B cell (primary cell): ENCODE measurements around the gene PCDHA1. TPM values are rescaled to one million over a fixed set of nuclear protein-coding genes. Genes with fewer than 3 reads are reported as not detected.

Experiments
- ATAC-seq: fragments of 200-7000 bp; cut with Tn5 transposase; one replicate; pipeline ENCODE4 v1.10.0; 2021; ENCODE audit warnings: low read depth, mild to moderate bottlenecking, moderate number of reproducible peaks, moderate library complexity
- CTCF ChIA-PET: fragments of 350-600 bp; sonication (Branson Sonifier 250); formaldehyde crosslinking; loops from one replicate; lab custom pipeline; 2021; ENCODE audit warnings: antibody characterized with exemption, inconsistent platforms; lab: Charles Lee
- POLR2A ChIA-PET: fragments of 350-600 bp; sonication (Branson Sonifier 250); formaldehyde crosslinking; loops from one replicate; lab custom pipeline; 2021; ENCODE audit warnings: antibody characterized with exemption; lab: Charles Lee
- DNase-seq: peaks from one replicate; pipeline ENCODE4 v3.0.0; 2013
- H2AFZ ChIP-seq: 2 replicates; pipeline ENCODE4 v1.6.1; 2012; ENCODE audit warnings: mild to moderate bottlenecking, low read depth, low read length; ENCODE audit not compliant: insufficient read depth, poor library complexity, severe bottlenecking
- H3K27ac ChIP-seq, 2 donors: 1 replicate in 1 of 2; 2 replicates in 1 of 2; pipeline ENCODE4 v1.5.1; 2012 to 2013; ENCODE audit warnings: low read length in 2 of 2, mild to moderate bottlenecking in 2 of 2, moderate library complexity in 1 of 2
- H3K27me3 ChIP-seq, 4 experiments: fragments of 200-600 bp in 1 of 4; sonication (generic) in 1 of 4; replicated peaks in 1 of 4; 1 replicate in 2 of 4; 2 replicates in 2 of 4; pipeline versions ENCODE4 v1.6.1 to v1.7.0; 2013 to 2016; ENCODE audit warnings: low read length in 3 of 4, mild to moderate bottlenecking in 2 of 4, mixed read lengths in 1 of 4, moderate library complexity in 1 of 4; ENCODE audit not compliant: insufficient read depth in 4 of 4, control insufficient read depth in 3 of 4; ENCODE audit errors: control extremely low read depth in 1 of 4
- H3K36me3 ChIP-seq, 2 experiments: replicated peaks in 1 of 2; 1 replicate in 1 of 2; 2 replicates in 1 of 2; pipeline versions ENCODE4 v1.6.1 to v1.7.1; 2013; ENCODE audit warnings: low read length in 1 of 2; ENCODE audit not compliant: insufficient read depth in 2 of 2, control insufficient read depth in 1 of 2; ENCODE audit errors: control extremely low read depth in 1 of 2, extremely low read depth in 1 of 2
- H3K4me1 ChIP-seq, 2 donors: fragments of 200-600 bp in 1 of 2; sonication (generic) in 1 of 2; 1 replicate in 1 of 2; 2 replicates in 1 of 2; pipeline versions ENCODE4 v1.5.1 to v1.6.1; 2013 to 2017; ENCODE audit warnings: low read length in 2 of 2; ENCODE audit not compliant: control insufficient read depth in 2 of 2, insufficient read depth in 2 of 2
- H3K4me2 ChIP-seq: replicated peaks from 2 replicates; pipeline ENCODE3; 2012; ENCODE audit warnings: mild to moderate bottlenecking, low read depth, low read length; ENCODE audit not compliant: poor library complexity, severe bottlenecking
- H3K4me3 ChIP-seq, 5 experiments: fragments of 200-600 bp in 1 of 5; sonication (generic) in 1 of 5; 1 replicate in 3 of 5; 2 replicates in 2 of 5; pipeline versions ENCODE4 v1.5.1 to v1.7.0; 2011 to 2016; ENCODE audit warnings: low read length in 4 of 5, mild to moderate bottlenecking in 4 of 5, low read depth in 2 of 5, control low read depth in 1 of 5, moderate library complexity in 1 of 5; ENCODE audit not compliant: insufficient read depth in 1 of 5; ENCODE audit errors: control extremely low read depth in 1 of 5, extremely low read depth in 1 of 5
- H3K79me2 ChIP-seq: fragments of 200-600 bp; sonication (generic); one replicate; pipeline ENCODE4 v1.6.0; 2016; ENCODE audit warnings: low read length; ENCODE audit not compliant: control insufficient read depth, insufficient read depth
- H3K9ac ChIP-seq: fragments of 200-600 bp; sonication (generic); 2 replicates; pipeline ENCODE4 v1.6.1; 2017; ENCODE audit warnings: mild to moderate bottlenecking, low read length, moderate library complexity
- H3K9me3 ChIP-seq, 3 donors: one replicate each; pipeline versions ENCODE4 v1.6.1 to v1.7.1; 2013; ENCODE audit warnings: low read length in 2 of 3; ENCODE audit not compliant: control insufficient read depth in 2 of 3, insufficient read depth in 1 of 3; ENCODE audit errors: control extremely low read depth in 1 of 3
- H4K20me1 ChIP-seq: 2 replicates; pipeline ENCODE4 v1.6.0; 2012; ENCODE audit warnings: mild to moderate bottlenecking, low read length; ENCODE audit not compliant: insufficient read depth, control insufficient read depth, poor library complexity, severe bottlenecking
- H3K27ac Mint-ChIP-seq: one replicate; pipeline ENCODE4 v1.8.0; 2021; ENCODE audit warnings: mixed read lengths
- H3K27me3 Mint-ChIP-seq: one replicate; pipeline ENCODE4 v1.8.0; 2021; ENCODE audit warnings: mixed read lengths
- H3K4me1 Mint-ChIP-seq: one replicate; pipeline ENCODE4 v1.8.0; 2021; ENCODE audit warnings: mixed read lengths
- H3K4me3 Mint-ChIP-seq: one replicate; pipeline ENCODE4 v1.8.0; 2021; ENCODE audit warnings: mixed read lengths
- H3K9me3 Mint-ChIP-seq: one replicate; pipeline ENCODE4 v1.8.0; 2022; ENCODE audit warnings: mixed read lengths; ENCODE audit not compliant: insufficient read depth
- CTCF ChIP-seq: fragments of 200-600 bp; IDR thresholded peaks from one replicate; pipeline ENCODE4 v1.8.0; 2022; ENCODE audit warnings: antibody characterized with exemption, mild to moderate bottlenecking
- EZH2 ChIP-seq: IDR thresholded peaks from 2 replicates; pipeline ENCODE4 v1.6.1; 2012; ENCODE audit warnings: borderline replicate concordance, low read depth, mild to moderate bottlenecking, moderate library complexity, low read length; ENCODE audit not compliant: insufficient read depth, poor library complexity, severe bottlenecking
- WGBS: methylation state at CpG from one replicate; pipeline ENCODE4 v1.1.5; 2013; ENCODE audit warnings: missing lambda C conversion rate; ENCODE audit not compliant: insufficient coverage; 5-methylcytosine and 5-hydroxymethylcytosine counted together
- intact Hi-C: fragments of 100-400 bp; cut with micrococcal nuclease; formaldehyde crosslinking; loops from one replicate; pipeline ENCODE4 v1.10.0; 2022
- polyA plus RNA-seq: library from polyadenylated mRNA; depleted of rRNA; stranded (reverse); fragments of >200 nt; gene quantifications from 2 replicates; pipeline ENCODE4 v1.2.3, GENCODE V29; 2012
- total RNA-seq, 2 donors: library from RNA; stranded (reverse); fragments of 120-200 nt in 1 of 2; gene quantifications; 1 replicate in 1 of 2; 2 replicates in 1 of 2; pipeline versions ENCODE4 v1.2.3 to v1.2.4, GENCODE V29; 2013 to 2022

PCDHA1 gene
- total and polyA plus RNA-seq, 2 donors (not counting 1 experiment from before 2014, with no cell fraction given), result not detected

- 75% methylated on average over 3 of the region's 5 CpGs for WGBS
- H3K4me1 Mint-ChIP-seq, result no peaks in the 10 kb centered on the region
- DNase-seq (no peak), ATAC-seq (no peak)
- H3K9ac ChIP-seq, result no peak overlapping the region
- no peak overlapping the region for H3K4me3 ChIP-seq
- intact Hi-C loops, result no loop called here
- ChIA-PET CTCF (no interaction called here), POLR2A (no interaction called here)
- no peaks in the 10 kb centered on the region for H3K79me2 ChIP-seq
- H2AFZ ChIP-seq, result no peak overlapping the region
- no peaks in the 10 kb centered on the region for H4K20me1 ChIP-seq
- no peak overlapping the region for H3K4me3 Mint-ChIP-seq
- no peak overlapping the region for H3K27ac ChIP-seq
- peaks cover 6% of the 10 kb centered on the region for H3K27me3 Mint-ChIP-seq
- TF ChIP-seq EZH2, result no peak
- no peak for TF ChIP-seq CTCF
- H3K36me3 ChIP-seq, result no peaks in the 10 kb centered on the region
- no peaks in the 10 kb centered on the region for H3K9me3 Mint-ChIP-seq
- H3K4me1 ChIP-seq, result no peaks in the 10 kb centered on the region
- H3K27ac Mint-ChIP-seq, result no peak overlapping the region
- no peaks in the 10 kb centered on the region for H3K27me3 ChIP-seq
- no peak overlapping the region for H3K4me2 ChIP-seq
- no peaks in the 10 kb centered on the region for H3K9me3 ChIP-seq
Observed at GRCh38 chr5:140988100-140988499, 202.2 kb downstream of the PCDHA1 start.

- no peak for TF ChIP-seq EZH2
- no peak for TF ChIP-seq CTCF
- ATAC-seq (no peak), DNase-seq (no peak)
- no peaks in the 10 kb centered on the region for H3K4me1 Mint-ChIP-seq
- Histone ChIP-seq H3K27me3 (no peaks in the 10 kb centered on the region), H3K36me3 (no peaks in the 10 kb centered on the region), H3K9me3 (no peaks in the 10 kb centered on the region), H3K4me3 (no peak overlapping the region), H3K9ac (no peak overlapping the region), H3K27ac (no peak overlapping the region), H3K79me2 (no peaks in the 10 kb centered on the region), H3K4me1 (no peaks in the 10 kb centered on the region), H2AFZ (no peak overlapping the region), H3K4me2 (no peak overlapping the region), H4K20me1 (no peaks in the 10 kb centered on the region)
- H3K27me3 Mint-ChIP-seq, result peaks cover 6% of the 10 kb centered on the region
- no peak overlapping the region for H3K4me3 Mint-ChIP-seq
- CTCF ChIA-PET, result no interaction called here
- intact Hi-C loops, result no loop called here
- H3K27ac Mint-ChIP-seq, result no peak overlapping the region
- POLR2A ChIA-PET, result no interaction called here
- no peaks in the 10 kb centered on the region for H3K9me3 Mint-ChIP-seq
- WGBS, result 90% methylated on average over 2 of the region's 5 CpGs
Observed at GRCh38 chr5:140988608-140989007, 202.7 kb downstream of the PCDHA1 start.
